Esophagus squamous epithelium (tissue), 4 donors: ENCODE results near the gene CBS.
"Not testable (repeated sequence)": the region's sequence is repeated elsewhere in the genome, so short reads cannot be mapped to it uniquely, and the experiment has no call there.

Source experiments
- POLR2A ChIP-seq, 4 donors: fragments of 450-650 bp; IDR thresholded peaks; one replicate each; pipeline ENCODE4 v1.6.1; 2017; ENCODE audit warnings: antibody characterized with exemption in 4 of 4, mild to moderate bottlenecking in 4 of 4, moderate library complexity in 3 of 4
- TF ChIP-seq, protein P1 (sequence below), 6 experiments: fragments of 450-650 bp in 4 of 6; fragments of 200-600 bp in 2 of 6; sonication (generic) in 2 of 6; IDR thresholded peaks; one replicate each; pipeline ENCODE4 v1.5.1; 2016 to 2019; ENCODE audit warnings: antibody characterized with exemption in 6 of 6, mild to moderate bottlenecking in 4 of 6, moderate library complexity in 4 of 6

DNA sequence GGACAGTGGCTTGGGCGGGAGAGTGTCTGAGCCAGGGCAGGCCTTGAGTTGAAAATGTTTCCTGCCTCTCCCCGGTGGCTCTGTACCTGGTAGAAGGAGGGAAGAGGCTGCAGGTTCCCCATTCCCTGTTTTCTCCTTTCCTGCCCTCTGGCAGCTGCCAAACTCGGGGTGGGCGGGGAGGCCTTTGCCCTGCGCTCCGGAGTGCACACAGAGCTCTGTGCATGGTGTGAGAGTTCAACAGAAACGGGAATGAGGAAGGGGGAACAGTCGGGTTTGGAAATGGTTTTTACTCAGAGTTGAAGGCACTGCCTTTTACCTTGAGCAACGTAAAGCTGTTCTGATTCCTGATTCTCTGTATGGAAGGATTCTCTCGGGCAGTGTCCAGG is 37.0 kb downstream of the CBS start:
- not testable (repeated sequence) for TF ChIP-seq POLR2A (IDR thresholded peaks at IDR 0.05)
- TF ChIP-seq, protein P1, sequence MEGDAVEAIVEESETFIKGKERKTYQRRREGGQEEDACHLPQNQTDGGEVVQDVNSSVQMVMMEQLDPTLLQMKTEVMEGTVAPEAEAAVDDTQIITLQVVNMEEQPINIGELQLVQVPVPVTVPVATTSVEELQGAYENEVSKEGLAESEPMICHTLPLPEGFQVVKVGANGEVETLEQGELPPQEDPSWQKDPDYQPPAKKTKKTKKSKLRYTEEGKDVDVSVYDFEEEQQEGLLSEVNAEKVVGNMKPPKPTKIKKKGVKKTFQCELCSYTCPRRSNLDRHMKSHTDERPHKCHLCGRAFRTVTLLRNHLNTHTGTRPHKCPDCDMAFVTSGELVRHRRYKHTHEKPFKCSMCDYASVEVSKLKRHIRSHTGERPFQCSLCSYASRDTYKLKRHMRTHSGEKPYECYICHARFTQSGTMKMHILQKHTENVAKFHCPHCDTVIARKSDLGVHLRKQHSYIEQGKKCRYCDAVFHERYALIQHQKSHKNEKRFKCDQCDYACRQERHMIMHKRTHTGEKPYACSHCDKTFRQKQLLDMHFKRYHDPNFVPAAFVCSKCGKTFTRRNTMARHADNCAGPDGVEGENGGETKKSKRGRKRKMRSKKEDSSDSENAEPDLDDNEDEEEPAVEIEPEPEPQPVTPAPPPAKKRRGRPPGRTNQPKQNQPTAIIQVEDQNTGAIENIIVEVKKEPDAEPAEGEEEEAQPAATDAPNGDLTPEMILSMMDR (IDR thresholded peaks at IDR 0.05): not testable (repeated sequence)
